Measurements from ENCODE around the gene SUSD6. TPM values are rescaled to one million over a fixed set of nuclear protein-coding genes. Genes with fewer than 3 reads are reported as not detected.
"Not testable (repeated sequence)": the region's sequence is repeated elsewhere in the genome, so short reads cannot be mapped to it uniquely, and the experiment has no call there.

SUSD6 gene
- total RNA-seq, 1 donor from 2014 or later: 80.1 TPM

DNA sequence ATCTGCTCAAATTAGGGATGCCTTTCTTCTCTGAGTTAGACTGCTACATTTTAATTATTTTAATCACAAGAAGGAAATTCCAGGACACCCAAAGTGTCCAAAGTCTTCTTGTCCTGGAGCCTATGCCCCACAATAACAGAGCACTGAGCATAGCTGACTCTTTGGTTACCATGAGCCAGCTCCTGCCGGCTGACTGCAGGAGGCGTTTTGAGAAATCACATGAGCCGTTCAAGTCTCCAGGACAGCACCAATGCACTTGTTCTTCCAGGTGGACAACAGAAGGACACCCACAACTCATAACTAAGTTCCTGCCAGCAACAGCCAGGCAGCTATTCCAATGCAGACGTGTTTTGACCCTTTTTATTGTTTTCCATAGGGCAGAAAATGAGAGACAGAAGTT, 109.5 kb downstream of the SUSD6 start:
- ATAC-seq (no peak), DNase-seq (no peak)
- peak overlapping the region; percentile 28 for H3K27ac ChIP-seq
- no peaks in the 10 kb centered on the region for H3K27me3 ChIP-seq (ENCODE audit: low read depth)
- H3K4me1 ChIP-seq: peaks cover 46% of the 10 kb centered on the region
- intact Hi-C loops (cut with DNase I): no loop called here
- no peak overlapping the region for H3K4me3 ChIP-seq
- H3K9me3 ChIP-seq: no peaks in the 10 kb centered on the region
- TF ChIP-seq, protein P1, sequence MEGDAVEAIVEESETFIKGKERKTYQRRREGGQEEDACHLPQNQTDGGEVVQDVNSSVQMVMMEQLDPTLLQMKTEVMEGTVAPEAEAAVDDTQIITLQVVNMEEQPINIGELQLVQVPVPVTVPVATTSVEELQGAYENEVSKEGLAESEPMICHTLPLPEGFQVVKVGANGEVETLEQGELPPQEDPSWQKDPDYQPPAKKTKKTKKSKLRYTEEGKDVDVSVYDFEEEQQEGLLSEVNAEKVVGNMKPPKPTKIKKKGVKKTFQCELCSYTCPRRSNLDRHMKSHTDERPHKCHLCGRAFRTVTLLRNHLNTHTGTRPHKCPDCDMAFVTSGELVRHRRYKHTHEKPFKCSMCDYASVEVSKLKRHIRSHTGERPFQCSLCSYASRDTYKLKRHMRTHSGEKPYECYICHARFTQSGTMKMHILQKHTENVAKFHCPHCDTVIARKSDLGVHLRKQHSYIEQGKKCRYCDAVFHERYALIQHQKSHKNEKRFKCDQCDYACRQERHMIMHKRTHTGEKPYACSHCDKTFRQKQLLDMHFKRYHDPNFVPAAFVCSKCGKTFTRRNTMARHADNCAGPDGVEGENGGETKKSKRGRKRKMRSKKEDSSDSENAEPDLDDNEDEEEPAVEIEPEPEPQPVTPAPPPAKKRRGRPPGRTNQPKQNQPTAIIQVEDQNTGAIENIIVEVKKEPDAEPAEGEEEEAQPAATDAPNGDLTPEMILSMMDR (IDR thresholded peaks at IDR 0.05): no peak
- no peaks in the 10 kb centered on the region for H3K36me3 ChIP-seq

DNA sequence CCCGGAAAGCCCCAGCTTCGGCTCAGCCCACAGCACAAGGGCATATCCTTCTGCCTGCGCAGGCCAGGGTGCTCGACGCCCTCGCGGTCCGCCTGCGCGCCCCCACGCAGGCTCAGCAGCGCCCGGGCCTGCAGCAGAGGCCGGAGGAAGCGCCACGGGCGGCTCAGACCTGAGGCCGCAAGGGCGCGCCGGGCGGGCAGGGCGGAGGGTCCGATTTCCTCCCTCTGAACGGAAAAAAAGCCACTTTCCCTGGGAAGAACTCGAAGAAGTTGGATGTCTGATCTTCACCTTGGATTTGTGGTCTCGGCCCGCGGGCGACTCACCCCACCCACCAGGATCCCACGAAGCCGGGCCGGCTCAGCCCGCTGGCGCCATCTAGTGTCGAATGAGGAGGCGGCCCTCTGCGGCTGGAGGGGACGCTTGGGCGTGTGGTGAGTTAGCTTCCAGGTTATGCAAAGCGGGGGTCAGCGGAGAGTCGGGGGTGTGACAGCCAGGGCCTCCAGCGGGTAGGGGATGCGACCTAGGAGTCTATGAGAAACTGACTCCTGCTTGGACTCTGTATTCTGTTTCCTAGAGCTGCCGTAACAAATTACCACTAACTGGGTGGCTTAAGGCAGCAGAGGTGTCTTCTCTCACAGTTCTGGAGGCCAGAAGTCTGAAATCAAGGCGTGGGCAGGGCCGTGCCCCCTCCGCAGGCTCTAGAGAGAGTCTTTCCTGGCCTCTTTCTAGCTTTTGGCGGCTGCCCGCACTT, 115.5 kb downstream of the SUSD6 start:
- TF ChIP-seq, protein P1 (IDR thresholded peaks at IDR 0.05): peak; percentile 99
- Histone ChIP-seq H3K36me3 (no peaks in the 10 kb centered on the region), H3K27me3 (ENCODE audit: low read depth) (no peaks in the 10 kb centered on the region), H3K4me1 (peaks cover 35% of the 10 kb centered on the region), H3K4me3 (peak overlapping the region; percentile 56), H3K27ac (peak overlapping the region; percentile 78), H3K9me3 (no peaks in the 10 kb centered on the region)
- ATAC-seq (peak; percentile 96), DNase-seq (peak; percentile 90)
- intact Hi-C loops (cut with DNase I): loop anchor here (5.0 kb wide), 1 partner anchor 125 kb away; no protein-coding TSS in a partner anchor

DNA sequence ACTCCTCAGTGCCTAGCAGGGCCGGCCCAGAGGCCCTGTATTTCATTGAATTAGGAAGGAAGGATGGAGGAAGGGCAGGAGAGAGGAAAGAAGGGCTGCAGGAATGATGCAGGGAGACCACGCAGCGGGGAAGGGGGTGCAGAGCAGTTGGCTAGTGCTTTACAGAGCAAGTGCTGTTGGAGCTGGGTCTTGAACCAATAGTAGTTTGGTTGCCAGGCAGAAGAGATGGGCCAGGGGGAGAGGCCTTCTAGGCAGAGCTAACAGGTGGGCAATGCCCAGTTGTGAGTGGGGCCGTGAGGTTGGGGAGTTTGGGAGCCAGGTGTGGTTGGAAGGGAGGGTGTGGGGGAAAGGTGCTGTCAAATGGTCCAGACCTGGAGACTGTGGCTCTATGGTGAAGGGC, 116.5 kb downstream of the SUSD6 start:
- intact Hi-C loops (cut with DNase I): loop anchor here (5.0 kb wide), 1 partner anchor 126 kb away; no protein-coding TSS in a partner anchor
- H3K36me3 ChIP-seq: no peaks in the 10 kb centered on the region
- H3K27ac ChIP-seq: peak overlapping the region; percentile 78
- H3K27me3 ChIP-seq (ENCODE audit: low read depth): no peaks in the 10 kb centered on the region
- TF ChIP-seq, protein P1 (IDR thresholded peaks at IDR 0.05): no peak
- H3K4me3 ChIP-seq: no peak overlapping the region
- peaks cover 35% of the 10 kb centered on the region for H3K4me1 ChIP-seq
- H3K9me3 ChIP-seq: no peaks in the 10 kb centered on the region
- DNase-seq: no peak
- ATAC-seq: no peak

DNA sequence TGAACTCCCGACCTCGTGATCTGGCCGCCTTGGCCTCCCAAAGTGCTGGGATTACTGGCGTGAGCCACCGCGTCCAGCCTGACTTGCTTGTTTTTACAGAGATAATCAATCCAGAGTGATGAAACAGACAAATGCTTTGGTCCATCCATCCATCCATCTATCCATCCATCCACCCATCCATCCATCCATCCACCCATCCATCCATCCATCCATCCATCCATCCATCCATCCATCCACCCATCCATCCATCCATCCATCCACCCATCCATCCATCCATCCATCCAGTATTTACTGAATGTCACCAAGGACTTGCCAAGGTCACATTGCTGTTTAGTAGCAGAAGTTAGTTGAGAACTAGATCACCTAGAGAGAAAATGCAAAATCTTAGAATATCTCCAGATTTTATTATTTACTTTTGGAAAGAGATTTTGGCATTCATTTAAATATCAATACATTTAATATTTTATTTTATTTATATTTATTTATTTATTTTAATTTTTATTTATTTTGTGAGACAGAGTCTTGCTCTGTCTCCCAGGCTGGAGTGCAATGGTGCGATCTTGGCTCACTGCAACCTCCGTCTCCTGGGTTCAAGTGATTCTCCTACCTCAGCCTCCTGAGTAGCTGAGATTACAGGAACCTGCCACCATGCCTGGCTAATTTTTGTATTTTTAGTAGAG, 120.7 kb downstream of the SUSD6 start:
- H3K36me3 ChIP-seq; ATAC-seq; H3K27ac ChIP-seq; intact Hi-C loops (cut with DNase I); H3K27me3 ChIP-seq (ENCODE audit: low read depth); H3K9me3 ChIP-seq; DNase-seq; H3K4me3 ChIP-seq: not testable (repeated sequence)
- H3K4me1 ChIP-seq: peaks cover 21% of the 10 kb centered on the region

DNA sequence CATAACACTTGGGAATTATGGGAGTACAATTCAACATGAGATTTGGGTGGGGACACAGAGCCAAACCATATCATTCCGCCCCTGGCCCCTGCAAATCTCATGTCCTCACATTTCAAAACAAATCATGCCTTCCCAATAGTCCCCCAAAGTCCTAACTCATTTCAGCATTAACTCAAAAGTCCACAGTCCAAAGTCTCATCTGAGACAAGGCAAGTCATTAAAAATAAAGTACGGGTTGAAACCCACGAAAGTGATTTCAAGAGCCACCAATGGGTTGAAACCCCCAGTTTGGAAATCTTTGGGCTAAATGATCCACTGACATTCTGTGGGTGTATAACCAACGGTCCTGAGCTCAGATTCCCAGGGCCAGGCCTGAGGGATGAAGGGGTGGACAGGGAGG, 125.0 kb downstream of the SUSD6 start:
- H3K27me3 ChIP-seq (ENCODE audit: low read depth); H3K4me1 ChIP-seq; DNase-seq; intact Hi-C loops (cut with DNase I); H3K9me3 ChIP-seq; H3K4me3 ChIP-seq; ATAC-seq; H3K36me3 ChIP-seq; H3K27ac ChIP-seq: not testable (repeated sequence)

DNA sequence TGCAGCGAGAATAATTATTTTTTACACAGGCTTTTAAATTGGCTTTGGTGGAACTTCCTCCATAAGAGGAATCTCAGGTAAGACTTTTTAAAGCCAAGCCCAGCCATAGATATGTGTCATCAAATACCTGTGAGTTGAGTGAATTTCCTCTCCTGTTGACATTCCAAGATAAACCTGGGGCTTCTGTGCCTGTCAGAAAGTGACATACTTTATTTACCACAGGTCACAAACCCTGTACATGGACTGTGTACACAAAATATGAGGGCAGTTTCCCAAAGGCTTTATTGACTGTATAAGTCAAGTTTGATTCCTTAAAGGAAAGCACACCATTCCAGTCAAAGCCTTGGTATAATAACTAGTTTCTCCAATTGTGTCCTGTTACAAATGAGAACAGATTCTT, 129.7 kb downstream of the SUSD6 start:
- H3K9me3 ChIP-seq: peaks cover 9% of the 10 kb centered on the region
- H3K4me1 ChIP-seq: no peaks in the 10 kb centered on the region
- DNase-seq (no peak), ATAC-seq (no peak)
- TF ChIP-seq, protein P1 (IDR thresholded peaks at IDR 0.05): no peak
- H3K36me3 ChIP-seq: no peaks in the 10 kb centered on the region
- H3K4me3 ChIP-seq: no peak overlapping the region
- no peaks in the 10 kb centered on the region for H3K27me3 ChIP-seq (ENCODE audit: low read depth)
- intact Hi-C loops (cut with DNase I): no loop called here
- H3K27ac ChIP-seq: no peak overlapping the region
